GM21367 (cell line): ENCODE measurements around the gene HYDIN.
"Not testable (repeated sequence)": the region's sequence is repeated elsewhere in the genome, so short reads cannot be mapped to it uniquely, and the experiment has no call there.

ENCODE experiments used
- ATAC-seq: cut with Tn5 transposase; IDR thresholded peaks from one replicate; pipeline ENCODE4 v1.9.1; 2021; ENCODE audit not compliant: unreplicated experiment

Gene HYDIN

GRCh38 chr16:71009440-71010223 lies 220.9 kb downstream of the HYDIN start:
- not testable (repeated sequence) for ATAC-seq

GRCh38 chr16:71006516-71006915 lies 224.0 kb downstream of the HYDIN start:
- ATAC-seq: not testable (repeated sequence)

GRCh38 chr16:70999735-71000134 lies 230.8 kb downstream of the HYDIN start:
- not testable (repeated sequence) for ATAC-seq

GRCh38 chr16:70995799-70996198 lies 234.7 kb downstream of the HYDIN start:
- not testable (repeated sequence) for ATAC-seq

- not testable (repeated sequence) for ATAC-seq
Measured at GRCh38 chr16:70992511-70992910, 238.0 kb downstream of the HYDIN start.

- ATAC-seq: not testable (repeated sequence)
Measured at GRCh38 chr16:70987019-70987715, 243.4 kb downstream of the HYDIN start.

GRCh38 chr16:70984675-70985074 lies 245.8 kb downstream of the HYDIN start:
- ATAC-seq: not testable (repeated sequence)

GRCh38 chr16:70968332-70968731 lies 262.2 kb downstream of the HYDIN start:
- not testable (repeated sequence) for ATAC-seq

- not testable (repeated sequence) for ATAC-seq
Measured at GRCh38 chr16:70960169-70960568, 270.4 kb downstream of the HYDIN start.

- not testable (repeated sequence) for ATAC-seq
Measured at GRCh38 chr16:70954922-70955321, 275.6 kb downstream of the HYDIN start.

- ATAC-seq: not testable (repeated sequence)
Measured at GRCh38 chr16:70953824-70954223, 276.7 kb downstream of the HYDIN start.

- not testable (repeated sequence) for ATAC-seq
Measured at GRCh38 chr16:70943551-70943950, 287.0 kb downstream of the HYDIN start.

- not testable (repeated sequence) for ATAC-seq
Measured at GRCh38 chr16:70939690-70940359, 290.7 kb downstream of the HYDIN start.

GRCh38 chr16:70936781-70937525 lies 293.6 kb downstream of the HYDIN start:
- not testable (repeated sequence) for ATAC-seq

GRCh38 chr16:70935325-70935724 lies 295.2 kb downstream of the HYDIN start:
- ATAC-seq: not testable (repeated sequence)

GRCh38 chr16:70933746-70934145 lies 296.8 kb downstream of the HYDIN start:
- not testable (repeated sequence) for ATAC-seq

GRCh38 chr16:70930757-70931156 lies 299.8 kb downstream of the HYDIN start:
- ATAC-seq: not testable (repeated sequence)

GRCh38 chr16:70922164-70922563 lies 308.4 kb downstream of the HYDIN start:
- not testable (repeated sequence) for ATAC-seq

- ATAC-seq: not testable (repeated sequence)
Measured at GRCh38 chr16:70920661-70921060, 309.9 kb downstream of the HYDIN start.

- ATAC-seq: not testable (repeated sequence)
Measured at GRCh38 chr16:70888208-70888607, 342.3 kb downstream of the HYDIN start.

- ATAC-seq: not testable (repeated sequence)
Measured at GRCh38 chr16:70884652-70885051, 345.9 kb downstream of the HYDIN start.
